ENCODE results near the gene PRR29. TPM values are rescaled to one million over a fixed set of nuclear protein-coding genes. Genes with fewer than 3 reads are reported as not detected.

The PRR29 gene
- total RNA-seq, 4 donors from 2014 or later, result 0.20 to 1.3 (median 0.63) TPM; not detected in 1

DNA sequence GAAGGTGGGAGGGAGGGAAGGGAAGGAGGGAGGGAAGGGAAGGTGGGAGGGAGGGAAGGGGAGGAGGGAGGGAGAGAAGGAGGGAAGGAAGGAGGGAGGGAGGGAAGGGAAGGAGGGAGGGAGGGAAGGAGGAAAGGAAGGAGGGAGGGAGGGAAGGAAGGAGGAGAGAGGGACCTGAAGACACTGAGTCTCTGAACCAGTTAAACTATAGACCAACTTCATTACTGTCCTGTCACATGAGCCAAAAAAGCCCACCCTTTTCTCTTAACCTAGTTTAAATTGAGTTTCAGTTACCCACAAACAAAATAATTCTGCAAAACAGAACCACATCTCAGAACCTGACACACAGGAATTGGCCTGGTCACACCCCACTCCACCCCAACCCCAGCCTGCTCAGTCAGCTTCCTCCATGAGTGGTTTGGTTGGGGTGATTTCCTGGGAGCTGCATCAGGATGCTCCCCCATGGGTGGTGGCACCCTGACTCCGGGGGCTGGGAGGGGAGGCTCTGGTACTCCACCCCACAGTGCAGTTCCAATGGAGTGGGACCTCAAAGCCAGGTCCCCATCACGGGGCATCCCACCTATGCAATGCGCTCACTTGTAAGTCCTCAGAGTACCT, 4.7 kb upstream of the PRR29 start:
- Histone ChIP-seq H3K36me3 (no peaks in the 10 kb centered on the region), H3K4me3 (no peak overlapping the region), H3K27ac (no peak overlapping the region), H3K9me3 (no peaks in the 10 kb centered on the region), H3K4me1 (peaks cover 0 to 26% (median 12%) of the 10 kb centered on the region in 4 donors), H3K27me3 (peaks cover 0 to 63% of the 10 kb centered on the region in 2 donors)
- no peak for DNase-seq (ENCODE audit: low spot score in 2 of 2)
- TF ChIP-seq, protein P1, sequence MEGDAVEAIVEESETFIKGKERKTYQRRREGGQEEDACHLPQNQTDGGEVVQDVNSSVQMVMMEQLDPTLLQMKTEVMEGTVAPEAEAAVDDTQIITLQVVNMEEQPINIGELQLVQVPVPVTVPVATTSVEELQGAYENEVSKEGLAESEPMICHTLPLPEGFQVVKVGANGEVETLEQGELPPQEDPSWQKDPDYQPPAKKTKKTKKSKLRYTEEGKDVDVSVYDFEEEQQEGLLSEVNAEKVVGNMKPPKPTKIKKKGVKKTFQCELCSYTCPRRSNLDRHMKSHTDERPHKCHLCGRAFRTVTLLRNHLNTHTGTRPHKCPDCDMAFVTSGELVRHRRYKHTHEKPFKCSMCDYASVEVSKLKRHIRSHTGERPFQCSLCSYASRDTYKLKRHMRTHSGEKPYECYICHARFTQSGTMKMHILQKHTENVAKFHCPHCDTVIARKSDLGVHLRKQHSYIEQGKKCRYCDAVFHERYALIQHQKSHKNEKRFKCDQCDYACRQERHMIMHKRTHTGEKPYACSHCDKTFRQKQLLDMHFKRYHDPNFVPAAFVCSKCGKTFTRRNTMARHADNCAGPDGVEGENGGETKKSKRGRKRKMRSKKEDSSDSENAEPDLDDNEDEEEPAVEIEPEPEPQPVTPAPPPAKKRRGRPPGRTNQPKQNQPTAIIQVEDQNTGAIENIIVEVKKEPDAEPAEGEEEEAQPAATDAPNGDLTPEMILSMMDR (IDR thresholded peaks at IDR 0.05), result no peak
- TF ChIP-seq EP300 (IDR thresholded peaks at IDR 0.05), result no peak
- no peak for TF ChIP-seq POLR2A (IDR thresholded peaks at IDR 0.05)
- WGBS, 2 donors, result 78 to 95% methylated on average over 2 to 3 of the region's 3 CpGs

DNA sequence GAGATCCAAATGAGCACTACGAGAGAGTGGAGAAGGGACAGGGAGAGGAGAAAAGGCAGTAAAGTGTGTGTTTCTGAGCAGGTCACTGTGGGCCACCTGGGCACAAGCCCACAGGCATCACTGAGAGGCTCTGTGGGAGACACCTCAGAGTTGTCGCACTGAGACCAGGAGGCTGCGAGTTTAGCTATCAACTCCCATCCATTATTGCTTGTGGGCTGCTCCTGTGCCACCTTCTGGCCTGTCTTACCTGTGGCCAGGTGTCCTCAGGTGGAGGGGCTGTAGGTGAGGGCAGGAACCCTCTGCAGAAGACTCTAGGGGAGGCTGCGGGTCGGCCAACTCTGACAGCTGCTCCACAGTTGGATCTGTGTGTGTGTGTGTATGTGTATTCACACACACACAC, 2.5 kb upstream of the PRR29 start:
- no peak for DNase-seq (ENCODE audit: low spot score in 2 of 2)
- Histone ChIP-seq H3K27me3 (peaks cover 0 to 57% of the 10 kb centered on the region in 2 donors), H3K4me1 (peaks cover 0 to 22% (median 15%) of the 10 kb centered on the region in 4 donors), H3K27ac (no peak overlapping the region), H3K36me3 (no peaks in the 10 kb centered on the region), H3K9me3 (no peaks in the 10 kb centered on the region), H3K4me3 (no peak overlapping the region)
- WGBS, 2 donors, result 79 to 94% methylated on average over 5 of the region's 5 CpGs
- TF ChIP-seq POLR2A (IDR thresholded peaks at IDR 0.05) (no peak), EP300 (IDR thresholded peaks at IDR 0.05) (no peak)
- TF ChIP-seq, protein P1 (IDR thresholded peaks at IDR 0.05), result no peak

DNA sequence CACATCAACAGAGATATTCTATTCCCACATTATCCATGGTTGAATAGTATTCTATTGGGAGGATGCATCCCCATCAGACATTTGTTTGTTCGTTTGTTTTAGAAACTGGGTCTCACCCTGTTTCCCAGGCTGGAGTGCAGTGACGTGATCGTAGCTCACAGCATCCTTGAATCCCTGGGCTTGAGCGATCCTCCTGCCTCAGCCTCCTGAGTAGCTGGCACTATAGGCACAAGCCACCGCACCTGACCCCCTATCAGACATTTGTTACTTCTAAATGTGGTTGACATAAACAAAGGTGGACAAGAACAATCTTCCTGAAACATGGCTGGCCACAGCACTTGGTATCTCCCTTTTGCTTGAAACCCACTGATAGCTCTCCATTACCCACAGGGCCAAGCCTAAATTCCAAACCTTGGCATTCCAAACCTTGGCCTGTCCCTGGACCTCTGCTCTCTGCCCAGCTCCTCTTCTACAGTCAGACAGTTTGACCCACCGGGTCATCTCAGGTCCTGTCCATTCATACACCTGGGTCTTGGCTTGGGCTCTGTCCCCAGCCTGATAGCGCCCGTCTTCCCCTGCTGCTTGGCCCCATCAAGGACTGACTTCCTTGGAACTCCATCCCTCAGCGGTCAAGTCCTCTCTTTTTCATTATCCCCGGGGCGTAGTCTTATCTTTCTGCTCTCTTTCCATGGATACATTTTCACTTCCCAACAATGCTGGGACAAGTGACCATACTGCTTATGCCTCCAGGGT, 1.5 kb upstream of the PRR29 start:
- DNase-seq (ENCODE audit: low spot score in 2 of 2), result no peak
- no peak overlapping the region for H3K27ac ChIP-seq
- H3K4me3 ChIP-seq, result no peak overlapping the region
- TF ChIP-seq POLR2A (IDR thresholded peaks at IDR 0.05), result no peak
- no peak for TF ChIP-seq EP300 (IDR thresholded peaks at IDR 0.05)
- TF ChIP-seq, protein P1 (IDR thresholded peaks at IDR 0.05), result no peak
- no peaks in the 10 kb centered on the region for H3K9me3 ChIP-seq
- H3K4me1 ChIP-seq, result peaks cover 0 to 19% (median 14%) of the 10 kb centered on the region in 4 donors
- 92 to 96% methylated on average over 11 of the region's 11 CpGs for WGBS, 2 donors
- no peaks in the 10 kb centered on the region for H3K36me3 ChIP-seq
- H3K27me3 ChIP-seq, result peaks cover 0 to 57% of the 10 kb centered on the region in 2 donors

DNA sequence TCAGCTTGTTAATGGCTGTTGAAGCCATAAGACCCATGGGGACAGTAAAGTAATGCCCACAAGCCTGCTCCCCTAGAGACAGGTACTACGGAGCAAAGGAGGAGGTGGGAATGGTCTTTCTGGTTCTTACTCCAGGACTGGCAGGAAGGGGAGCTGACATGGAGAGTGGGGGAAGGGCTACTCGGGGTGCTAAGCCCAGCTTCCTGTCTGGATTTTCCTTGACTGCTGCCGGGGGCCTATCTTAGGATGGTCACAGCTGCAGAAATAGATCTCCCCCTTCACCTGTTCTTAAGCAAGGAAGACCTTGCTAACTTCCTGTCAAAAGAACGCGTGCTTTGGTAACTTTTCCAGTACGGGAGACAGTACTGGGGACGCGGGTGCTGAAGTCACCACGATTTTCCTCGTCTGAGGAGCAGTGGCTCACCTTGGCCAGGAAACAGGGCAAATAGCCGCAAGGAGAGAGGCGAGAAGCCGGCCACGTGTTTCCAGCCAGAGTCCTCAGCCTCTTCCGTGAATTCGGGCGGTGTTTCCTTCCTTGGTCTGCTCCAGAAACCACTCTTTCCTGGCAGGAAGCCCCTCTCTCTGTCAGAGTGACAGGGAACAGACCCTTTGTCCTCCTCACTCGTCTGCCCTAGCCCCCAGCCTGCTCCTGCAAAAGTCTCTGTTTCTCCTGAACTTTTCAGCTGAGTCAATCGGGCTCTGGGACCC, 656 bp upstream of the PRR29 start:
- peaks cover 0 to 19% (median 14%) of the 10 kb centered on the region in 4 donors for H3K4me1 ChIP-seq
- no peaks in the 10 kb centered on the region for H3K36me3 ChIP-seq
- 13 to 27% methylated on average over 19 of the region's 19 CpGs for WGBS, 2 donors
- H3K4me3 ChIP-seq, result peak overlapping the region; percentile 28 to 54 (median 51)
- no peaks in the 10 kb centered on the region for H3K9me3 ChIP-seq
- TF ChIP-seq POLR2A (IDR thresholded peaks at IDR 0.05) (no peak), EP300 (IDR thresholded peaks at IDR 0.05) (no peak)
- TF ChIP-seq, protein P1 (IDR thresholded peaks at IDR 0.05), result no peak
- DNase-seq (ENCODE audit: low spot score in 2 of 2), result no peak
- H3K27ac ChIP-seq, result peak overlapping the region in 1 of 4 donors; percentile 33
- H3K27me3 ChIP-seq, result peaks cover 0 to 56% of the 10 kb centered on the region in 2 donors
